HG03571 (cell line): ENCODE data around the gene BRSK2.
"Not testable (repeated sequence)": the region's sequence is repeated elsewhere in the genome, so short reads cannot be mapped to it uniquely, and the experiment has no call there.

Experiments
- ATAC-seq: cut with Tn5 transposase; IDR thresholded peaks from one replicate; pipeline ENCODE4 v1.9.1; 2021; ENCODE audit not compliant: unreplicated experiment

BRSK2 gene

DNA sequence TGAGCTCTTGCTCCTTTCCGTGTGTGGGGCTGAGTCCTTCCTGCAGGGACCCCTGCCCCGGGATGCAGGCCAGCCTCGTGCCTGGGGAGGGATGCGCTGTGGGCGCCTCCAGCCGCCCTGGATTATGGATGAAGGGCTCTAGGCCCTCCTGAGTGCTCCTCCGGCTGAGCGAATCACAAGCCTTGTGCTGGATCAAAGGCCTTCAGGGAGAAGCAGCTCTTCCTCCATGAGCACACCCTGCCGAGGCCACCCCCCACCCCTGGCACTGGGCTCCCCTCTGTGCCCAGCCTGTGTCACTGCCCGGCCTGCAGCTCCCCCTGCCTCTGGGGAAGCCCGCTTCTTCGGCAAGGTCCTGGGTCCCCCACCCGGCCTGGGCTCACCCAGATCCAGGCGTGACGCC is 43.8 kb downstream of the BRSK2 start:
- ATAC-seq, result no peak

DNA sequence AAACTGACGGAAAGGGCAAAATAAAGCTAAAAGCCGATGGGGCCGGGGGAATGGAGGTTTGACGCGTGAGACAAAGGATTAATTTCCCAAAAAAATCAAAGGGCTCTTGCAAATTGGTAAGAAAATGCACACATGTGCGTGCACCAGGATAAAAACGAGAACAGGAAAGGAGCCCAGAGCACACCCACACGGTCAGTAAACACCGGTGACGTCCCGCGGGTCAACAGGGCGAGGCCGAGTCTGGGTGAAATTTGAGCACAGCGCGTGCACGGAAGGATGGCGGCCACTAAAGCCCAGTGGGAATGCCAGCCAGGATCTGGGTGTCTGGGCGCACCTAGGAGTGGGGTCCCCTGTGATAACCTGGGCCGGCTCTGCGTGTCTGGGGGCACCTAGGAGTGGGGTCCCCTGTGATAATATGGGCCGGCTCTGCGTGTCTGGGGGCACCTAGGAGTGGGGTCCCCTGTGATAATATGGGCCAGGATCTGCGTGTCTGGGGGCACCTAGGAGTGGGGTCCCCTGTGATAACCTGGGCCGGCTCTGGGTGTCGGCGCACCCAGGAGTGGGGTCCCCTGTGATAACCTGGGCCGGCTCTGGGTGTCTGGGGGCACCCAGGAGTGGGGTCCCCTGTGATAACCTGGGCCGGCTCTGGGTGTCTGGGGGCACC is 44.4 kb downstream of the BRSK2 start:
- no peak for ATAC-seq

DNA sequence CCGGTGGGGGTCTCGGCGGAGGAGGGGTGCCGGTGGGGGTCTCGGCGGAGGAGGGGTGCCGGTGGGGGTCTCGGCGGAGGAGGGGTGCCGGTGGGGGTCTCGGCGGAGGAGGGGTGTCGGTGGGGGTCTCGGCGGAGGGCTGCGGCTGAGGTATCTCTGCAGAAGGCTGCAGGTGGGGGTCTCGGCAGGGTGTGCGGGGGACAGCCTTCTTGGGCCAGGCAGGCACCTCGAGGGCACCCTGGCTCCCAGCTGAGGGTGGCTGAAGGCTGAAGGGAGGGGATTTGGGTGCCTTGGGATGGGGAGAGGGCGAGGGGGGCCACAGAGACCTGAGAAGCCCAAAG is 45.7 kb downstream of the BRSK2 start:
- not testable (repeated sequence) for ATAC-seq

- no peak for ATAC-seq
These were observed 46.2 kb downstream of the BRSK2 start for GRCh38 chr11:1435820-1436467.

- no peak for ATAC-seq
These were observed 46.8 kb downstream of the BRSK2 start for GRCh38 chr11:1436468-1437039.

DNA sequence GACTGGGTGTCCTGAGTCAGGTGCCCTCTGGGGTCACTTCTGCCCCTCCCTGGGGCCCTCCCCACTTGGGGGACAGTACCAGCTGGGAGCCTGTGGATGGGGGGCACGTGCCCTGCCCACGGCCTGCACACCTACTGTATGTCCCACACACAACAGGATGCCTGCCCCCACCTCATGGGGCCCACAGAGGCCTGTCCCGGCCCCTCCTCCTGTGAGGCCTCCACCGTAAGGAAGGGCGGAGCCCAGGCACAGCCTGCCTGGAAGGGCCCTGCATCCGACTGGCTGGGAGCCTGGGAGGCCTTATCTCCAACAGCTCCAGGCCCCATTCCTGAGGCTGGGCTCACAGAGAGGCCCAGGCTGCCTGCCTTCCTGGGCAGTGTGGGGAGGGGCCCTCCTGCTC is 47.8 kb downstream of the BRSK2 start:
- ATAC-seq, result no peak

- no peak for ATAC-seq
These were observed 48.7 kb downstream of the BRSK2 start for GRCh38 chr11:1438261-1438966.

DNA sequence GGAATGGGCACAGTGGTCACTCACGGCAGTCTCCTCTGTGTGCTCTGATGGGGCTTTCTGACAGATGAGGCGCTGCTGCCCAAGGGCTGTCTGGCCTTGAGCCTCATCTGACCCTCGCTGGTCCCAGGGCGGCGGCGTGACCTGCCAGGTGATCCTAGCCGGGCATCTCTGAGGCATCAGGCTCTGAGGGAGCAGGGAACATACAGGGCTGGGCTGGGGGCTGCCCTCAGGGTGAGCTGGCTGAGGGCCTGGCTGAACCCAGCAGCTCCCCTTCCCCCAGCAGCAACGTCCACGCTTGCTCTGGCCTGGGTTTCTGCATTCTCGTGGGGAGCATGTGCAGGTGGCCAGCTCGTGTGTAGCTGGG is 49.2 kb downstream of the BRSK2 start:
- no peak for ATAC-seq

DNA sequence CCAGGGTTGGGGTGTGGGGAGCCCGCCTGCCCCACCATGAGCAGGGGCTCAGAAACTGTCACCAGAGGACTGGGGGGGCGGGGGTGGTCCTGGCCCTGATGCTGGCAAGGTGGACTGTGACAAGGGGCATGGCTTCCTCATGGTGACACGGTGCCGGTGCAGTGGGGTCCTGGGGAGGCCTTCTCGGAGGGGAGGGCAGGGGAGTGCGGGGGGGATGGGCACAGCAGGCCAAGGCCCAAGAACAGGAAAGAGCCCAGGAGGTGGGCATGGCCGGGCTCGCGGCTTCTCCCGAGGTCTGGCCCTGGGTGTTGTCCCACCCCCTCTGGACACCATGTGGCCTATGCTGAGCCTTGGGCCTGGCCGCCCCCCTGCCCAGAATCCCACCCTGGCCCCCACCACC is 49.6 kb downstream of the BRSK2 start:
- ATAC-seq, result no peak

DNA sequence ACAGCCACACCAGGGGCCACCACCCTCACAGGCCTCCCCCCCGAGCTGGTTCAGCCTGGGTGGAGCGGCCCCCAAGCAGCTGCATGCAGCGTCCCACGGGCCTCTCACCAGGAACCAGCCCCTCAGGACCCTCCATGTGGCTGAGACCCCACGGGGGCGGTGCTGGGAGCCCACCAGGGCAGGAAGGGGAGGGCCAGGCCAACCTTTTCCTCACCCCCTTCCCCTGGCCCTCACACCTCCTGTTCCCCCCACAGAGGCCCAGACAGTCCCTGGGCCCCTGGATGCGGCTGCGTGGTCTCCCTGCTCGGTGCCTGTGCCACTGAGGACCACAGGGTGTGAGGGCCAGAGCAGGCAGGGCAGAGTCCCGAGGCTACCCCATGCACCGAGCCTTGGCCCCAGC is 50.3 kb downstream of the BRSK2 start:
- no peak for ATAC-seq

DNA sequence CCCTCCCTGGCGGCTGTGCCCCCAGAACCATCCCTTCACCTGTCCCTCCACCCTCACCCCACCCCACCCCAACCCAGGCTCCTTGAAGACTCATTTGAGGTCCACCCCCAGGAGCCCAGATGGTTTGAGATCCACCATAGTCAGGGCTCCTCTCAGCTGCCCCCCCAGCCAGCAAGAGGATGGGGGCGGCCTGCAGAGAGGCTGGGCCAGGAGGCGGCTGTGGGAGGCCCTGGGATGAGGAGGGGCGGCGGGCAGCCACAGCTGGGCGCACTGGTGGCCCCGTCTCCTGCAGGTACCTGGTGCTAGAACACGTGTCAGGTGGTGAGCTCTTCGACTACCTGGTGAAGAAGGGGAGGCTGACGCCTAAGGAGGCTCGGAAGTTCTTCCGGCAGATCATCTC is 50.8 kb downstream of the BRSK2 start:
- no peak for ATAC-seq

DNA sequence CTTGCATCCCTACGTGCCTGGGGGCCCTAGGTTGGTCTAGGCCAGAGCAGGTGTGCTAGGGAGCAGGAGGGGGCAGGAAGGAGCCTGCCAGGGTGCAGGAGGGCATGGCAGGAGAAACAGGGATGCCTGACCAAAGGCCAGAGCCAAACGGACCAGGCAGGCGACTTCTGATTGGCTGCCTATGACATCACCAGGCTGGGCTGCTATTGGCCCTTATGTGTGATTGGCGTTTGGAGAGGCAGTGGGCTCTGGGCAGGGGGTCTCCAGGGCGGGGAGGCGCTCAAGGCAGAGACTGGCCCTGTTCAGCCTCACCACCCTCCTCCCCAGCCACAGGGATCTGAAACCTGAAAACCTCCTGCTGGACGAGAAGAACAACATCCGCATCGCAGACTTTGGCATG is 52.4 kb downstream of the BRSK2 start:
- ATAC-seq, result no peak

DNA sequence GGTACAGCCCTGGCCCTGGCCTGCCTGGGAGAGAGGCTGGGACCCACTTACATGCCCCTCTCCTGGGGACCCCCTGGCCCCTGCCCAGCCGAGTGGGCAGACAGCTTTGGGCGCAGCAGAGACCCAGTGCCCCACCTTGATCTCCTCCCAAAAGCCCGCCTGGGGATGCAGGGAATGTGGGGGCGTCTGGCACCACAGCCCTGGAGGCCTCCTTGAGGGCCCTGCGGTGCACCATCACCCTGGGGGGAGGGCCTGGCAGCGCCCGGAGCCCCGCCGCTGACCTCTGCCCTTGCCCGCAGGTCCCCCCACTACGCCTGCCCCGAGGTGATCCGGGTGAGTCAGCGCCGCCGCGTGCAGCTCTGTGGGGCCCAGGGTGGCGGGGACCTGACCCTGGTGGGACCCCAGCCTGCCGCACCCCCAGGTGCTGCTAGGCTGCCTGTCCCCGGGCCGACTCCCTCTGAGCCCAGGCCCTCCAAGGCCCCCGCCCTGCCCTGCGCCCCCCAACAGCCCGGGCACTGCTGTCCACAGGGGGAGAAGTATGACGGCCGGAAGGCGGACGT is 53.2 kb downstream of the BRSK2 start:
- ATAC-seq, result no peak

GRCh38 chr11:1443737-1444136 is 54.0 kb downstream of the BRSK2 start:
- no peak for ATAC-seq

- no peak for ATAC-seq
These were observed 54.6 kb downstream of the BRSK2 start for GRCh38 chr11:1444321-1444720.

DNA sequence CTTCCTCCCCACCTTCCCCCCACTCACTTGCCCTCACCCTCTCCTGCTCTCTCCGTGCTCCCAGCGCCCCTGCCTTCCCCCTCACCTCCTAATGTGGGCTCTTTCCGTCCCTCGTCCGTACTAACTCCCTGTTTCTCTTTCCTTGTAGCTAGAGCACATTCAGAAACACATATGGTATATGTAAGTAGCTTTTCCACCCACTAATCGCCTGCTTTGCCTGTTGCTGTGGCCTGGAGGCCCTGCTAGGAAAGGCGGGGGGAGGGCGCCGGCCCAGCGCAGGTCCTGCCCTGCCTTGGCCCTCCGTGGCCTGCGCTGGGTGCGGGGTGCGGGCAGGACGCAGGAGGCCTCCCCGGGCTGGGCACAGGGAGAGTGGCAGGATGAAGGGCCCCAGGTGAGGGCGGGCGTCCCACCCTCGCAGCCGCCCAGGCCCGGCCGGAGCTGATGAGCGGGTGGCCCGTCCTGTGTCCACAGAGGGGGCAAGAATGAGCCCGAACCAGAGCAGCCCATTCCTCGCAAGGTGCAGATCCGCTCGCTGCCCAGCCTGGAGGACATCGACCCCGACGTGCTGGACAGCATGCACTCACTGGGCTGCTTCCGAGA is 55.2 kb downstream of the BRSK2 start:
- ATAC-seq, result no peak

DNA sequence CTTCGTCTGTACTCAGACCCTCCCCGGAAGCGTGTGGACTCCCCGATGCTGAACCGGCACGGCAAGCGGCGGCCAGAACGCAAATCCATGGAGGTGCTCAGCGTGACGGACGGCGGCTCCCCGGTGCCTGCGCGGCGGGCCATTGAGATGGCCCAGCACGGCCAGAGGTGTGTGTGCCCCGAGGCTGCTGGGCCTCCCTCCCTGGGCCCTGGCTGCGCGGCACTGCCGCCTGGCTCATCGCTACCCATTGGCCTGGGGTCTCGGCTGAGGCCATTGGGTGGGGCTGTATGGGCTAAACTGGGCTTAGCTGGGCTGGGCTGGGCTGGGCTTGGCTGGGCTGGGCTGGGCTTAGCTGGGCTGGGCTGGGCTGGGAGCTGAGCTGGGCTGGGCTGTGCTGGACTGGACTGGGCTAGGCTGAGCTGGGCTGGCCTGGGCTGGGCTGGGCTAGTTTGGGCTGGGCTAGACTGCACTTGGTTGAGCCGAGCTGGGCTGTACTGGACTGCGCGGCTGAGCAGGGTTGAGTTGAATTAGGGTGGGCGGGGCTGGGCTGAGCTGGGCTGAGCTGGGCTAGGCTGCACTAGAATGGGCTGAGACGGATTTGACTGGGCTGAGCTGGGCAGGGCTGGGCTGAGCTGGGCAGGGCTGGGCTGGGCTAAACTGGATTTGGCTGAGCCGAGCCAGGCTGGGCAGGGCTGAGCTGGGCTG is 56.2 kb downstream of the BRSK2 start:
- ATAC-seq, result no peak

GRCh38 chr11:1446623-1447022 is 56.9 kb downstream of the BRSK2 start:
- ATAC-seq, result no peak

- no peak for ATAC-seq
These were observed 58.4 kb downstream of the BRSK2 start for GRCh38 chr11:1447845-1448825.

- no peak for ATAC-seq
These were observed 59.1 kb downstream of the BRSK2 start for GRCh38 chr11:1448882-1449281.
